Stimulated activated memory B cell treated with anti-CD40 and anti-IgM and Interleukin-4, amounts not matched to agents 10 μg/mL and 1 μg/mL and 100 μg/mL, for 72 hours (primary cell): ENCODE data around the gene RAPGEF1.

Experiments
- ATAC-seq: fragments of 150-1000 bp; cut with Tn5 transposase; 2 replicates; pipeline ENCODE4 v1.10.0; 2021
- H3K27ac Mint-ChIP-seq: one replicate; pipeline ENCODE4 v1.8.0; 2022; ENCODE audit warnings: mild to moderate bottlenecking, mixed read lengths
- H3K27me3 Mint-ChIP-seq: one replicate; pipeline ENCODE4 v1.8.0; 2022; ENCODE audit warnings: mixed read lengths
- H3K36me3 Mint-ChIP-seq: one replicate; pipeline ENCODE4 v1.8.0; 2022; ENCODE audit warnings: mixed read lengths
- H3K4me1 Mint-ChIP-seq: one replicate; pipeline ENCODE4 v1.8.0; 2022; ENCODE audit warnings: mixed read lengths
- H3K4me3 Mint-ChIP-seq: one replicate; pipeline ENCODE4 v1.8.0; 2022; ENCODE audit warnings: mild to moderate bottlenecking, moderate library complexity, mixed read lengths
- H3K9me3 Mint-ChIP-seq: one replicate; pipeline ENCODE4 v1.8.0; 2022; ENCODE audit warnings: mixed read lengths

The RAPGEF1 gene

GRCh38 chr9:131727184-131727759 lies 12.6 kb downstream of the RAPGEF1 start:
- H3K36me3 Mint-ChIP-seq, result peaks cover 24% of the 10 kb centered on the region
- no peaks in the 10 kb centered on the region for H3K27me3 Mint-ChIP-seq
- peaks cover 99% of the 10 kb centered on the region for H3K4me1 Mint-ChIP-seq
- peak overlapping the region; percentile 87 for H3K27ac Mint-ChIP-seq
- H3K4me3 Mint-ChIP-seq, result peak overlapping the region; percentile 83
- ATAC-seq, result no peak
- H3K9me3 Mint-ChIP-seq, result no peaks in the 10 kb centered on the region

- Mint-ChIP-seq H3K36me3 (peaks cover 35% of the 10 kb centered on the region), H3K4me1 (peaks cover 99% of the 10 kb centered on the region), H3K4me3 (peak overlapping the region; percentile 83), H3K9me3 (no peaks in the 10 kb centered on the region), H3K27ac (peak overlapping the region; percentile 87), H3K27me3 (no peaks in the 10 kb centered on the region)
- peak; percentile 10 for ATAC-seq
These were observed 15.2 kb downstream of the RAPGEF1 start for GRCh38 chr9:131724683-131725082.

DNA sequence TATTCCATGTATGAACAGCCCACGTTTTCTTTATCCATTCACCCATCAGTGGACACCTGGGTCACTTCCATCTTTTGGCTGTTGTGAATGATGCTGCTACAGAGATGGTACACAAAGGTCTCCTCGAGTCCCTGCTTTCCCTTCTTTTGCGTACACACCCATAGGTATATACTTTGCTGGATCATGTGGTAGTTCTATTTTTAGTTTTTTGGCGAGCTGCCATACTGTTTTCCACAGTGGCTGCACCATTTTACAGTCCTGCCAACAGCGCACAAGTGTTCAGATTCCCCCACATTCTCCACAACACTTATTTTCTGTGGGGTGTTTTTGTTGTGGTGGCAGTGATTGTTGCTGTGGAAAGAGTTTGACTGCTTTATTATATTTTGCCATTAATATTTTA lies 16.2 kb downstream of the RAPGEF1 start:
- H3K36me3 Mint-ChIP-seq, result peaks cover 33% of the 10 kb centered on the region
- peaks cover 99% of the 10 kb centered on the region for H3K4me1 Mint-ChIP-seq
- peak overlapping the region; percentile 87 for H3K27ac Mint-ChIP-seq
- no peak for ATAC-seq
- H3K9me3 Mint-ChIP-seq, result no peaks in the 10 kb centered on the region
- H3K4me3 Mint-ChIP-seq, result no peak overlapping the region
- no peaks in the 10 kb centered on the region for H3K27me3 Mint-ChIP-seq

GRCh38 chr9:131722255-131722654 lies 17.6 kb downstream of the RAPGEF1 start:
- H3K4me1 Mint-ChIP-seq, result peaks cover 99% of the 10 kb centered on the region
- peak overlapping the region; percentile 87 for H3K27ac Mint-ChIP-seq
- no peaks in the 10 kb centered on the region for H3K27me3 Mint-ChIP-seq
- peaks cover 47% of the 10 kb centered on the region for H3K36me3 Mint-ChIP-seq
- H3K9me3 Mint-ChIP-seq, result no peaks in the 10 kb centered on the region
- H3K4me3 Mint-ChIP-seq, result no peak overlapping the region
- ATAC-seq, result no peak

- Mint-ChIP-seq H3K9me3 (no peaks in the 10 kb centered on the region), H3K4me1 (peaks cover 99% of the 10 kb centered on the region), H3K36me3 (peaks cover 55% of the 10 kb centered on the region), H3K27me3 (no peaks in the 10 kb centered on the region), H3K27ac (peak overlapping the region; percentile 87), H3K4me3 (no peak overlapping the region)
- ATAC-seq, result no peak
These were observed 18.8 kb downstream of the RAPGEF1 start for GRCh38 chr9:131721076-131721475.

GRCh38 chr9:131720330-131720729 lies 19.5 kb downstream of the RAPGEF1 start:
- ATAC-seq, result peak; percentile 49
- Mint-ChIP-seq H3K27me3 (no peaks in the 10 kb centered on the region), H3K9me3 (no peaks in the 10 kb centered on the region), H3K4me1 (peaks cover 99% of the 10 kb centered on the region), H3K4me3 (peak overlapping the region; percentile 42), H3K36me3 (peaks cover 61% of the 10 kb centered on the region), H3K27ac (peak overlapping the region; percentile 87)

- peak; percentile 78 for ATAC-seq
- Mint-ChIP-seq H3K9me3 (no peaks in the 10 kb centered on the region), H3K4me1 (peaks cover 97% of the 10 kb centered on the region), H3K27me3 (no peaks in the 10 kb centered on the region), H3K27ac (peak overlapping the region; percentile 87), H3K36me3 (peaks cover 65% of the 10 kb centered on the region), H3K4me3 (peak overlapping the region; percentile 38)
These were observed 20.5 kb downstream of the RAPGEF1 start for GRCh38 chr9:131719262-131719908.

DNA sequence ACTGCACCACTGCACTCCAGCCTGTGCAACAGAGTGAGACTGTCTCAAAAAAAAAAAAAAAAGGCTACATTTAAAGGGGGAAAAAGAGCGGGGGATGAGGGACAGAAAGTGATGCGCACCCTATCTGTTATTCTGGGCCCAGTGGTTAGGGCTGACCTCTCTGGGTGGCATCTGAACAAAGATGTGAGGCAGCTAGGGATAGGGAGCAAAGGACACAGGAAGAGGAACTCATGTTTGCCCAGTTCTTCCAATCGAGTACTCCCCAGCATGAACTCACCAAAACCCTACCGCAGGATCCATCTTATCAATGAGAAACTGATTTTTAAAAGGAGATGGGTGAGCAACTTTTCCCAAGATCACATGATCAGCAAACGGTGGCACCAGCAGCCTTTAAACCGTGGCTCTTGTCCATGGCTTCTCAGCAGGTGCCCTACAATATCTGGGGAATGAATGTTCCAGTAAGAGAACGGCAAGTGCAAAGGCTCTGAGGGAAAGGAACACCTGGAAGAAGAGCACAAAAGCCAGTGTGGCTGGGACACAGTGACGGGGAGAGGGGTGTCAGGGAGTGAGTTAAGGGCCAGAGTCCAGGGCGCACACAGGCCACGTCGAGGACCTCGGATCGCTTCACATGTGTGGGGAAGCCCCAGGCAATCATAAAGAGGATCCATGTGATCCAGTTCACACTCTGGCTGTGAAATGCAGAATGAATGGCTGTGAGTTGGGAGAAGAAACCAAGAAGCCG lies 22.0 kb downstream of the RAPGEF1 start:
- peak overlapping the region; percentile 87 for H3K27ac Mint-ChIP-seq
- no peak for ATAC-seq
- no peaks in the 10 kb centered on the region for H3K27me3 Mint-ChIP-seq
- no peaks in the 10 kb centered on the region for H3K9me3 Mint-ChIP-seq
- H3K36me3 Mint-ChIP-seq, result peaks cover 67% of the 10 kb centered on the region
- H3K4me1 Mint-ChIP-seq, result peaks cover 89% of the 10 kb centered on the region
- no peak overlapping the region for H3K4me3 Mint-ChIP-seq

DNA sequence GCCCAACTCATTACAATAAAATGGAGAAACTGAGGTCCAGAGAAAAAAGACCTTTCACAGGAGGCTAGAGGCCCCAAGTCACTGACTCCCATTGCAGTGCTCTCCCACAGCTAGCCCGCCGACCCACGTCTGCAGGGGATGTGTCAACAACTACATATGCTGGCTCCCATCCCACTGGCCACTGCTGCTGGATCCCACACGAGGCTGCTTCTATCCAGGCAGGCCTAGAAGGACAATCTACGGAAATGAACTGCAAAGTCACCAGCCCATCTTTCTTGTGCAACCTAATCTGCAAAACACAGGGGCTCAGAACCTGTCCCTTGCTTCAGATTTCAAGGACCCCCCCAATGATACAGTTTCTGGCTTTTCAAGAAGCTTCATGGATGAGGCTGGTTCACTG lies 24.0 kb downstream of the RAPGEF1 start:
- ATAC-seq, result no peak
- Mint-ChIP-seq H3K4me1 (peaks cover 87% of the 10 kb centered on the region), H3K36me3 (peaks cover 66% of the 10 kb centered on the region), H3K9me3 (no peaks in the 10 kb centered on the region), H3K27me3 (no peaks in the 10 kb centered on the region), H3K4me3 (no peak overlapping the region), H3K27ac (peak overlapping the region; percentile 87)

DNA sequence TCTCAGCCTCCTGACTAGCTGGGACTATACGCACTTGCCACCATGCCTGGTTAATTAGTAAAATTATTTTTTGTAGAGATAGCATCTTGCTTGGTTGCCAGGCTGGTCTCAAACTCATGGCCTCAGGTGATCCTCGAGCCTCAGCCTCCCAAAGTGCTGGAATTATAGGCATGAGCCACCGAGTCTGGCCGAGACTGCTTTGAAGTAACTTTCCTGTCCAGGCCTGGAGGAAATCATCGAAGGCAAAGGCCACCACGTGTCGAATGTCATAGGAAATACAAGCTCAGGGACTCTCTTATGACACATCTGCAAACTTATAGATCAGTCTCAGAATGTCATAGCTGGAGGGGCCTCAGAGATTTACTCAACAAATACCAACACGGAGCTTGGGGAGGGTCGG lies 25.1 kb downstream of the RAPGEF1 start:
- no peak for ATAC-seq
- Mint-ChIP-seq H3K4me1 (peaks cover 86% of the 10 kb centered on the region), H3K27me3 (no peaks in the 10 kb centered on the region), H3K27ac (peak overlapping the region; percentile 48), H3K9me3 (no peaks in the 10 kb centered on the region), H3K36me3 (peaks cover 63% of the 10 kb centered on the region), H3K4me3 (no peak overlapping the region)

- Mint-ChIP-seq H3K4me1 (peaks cover 86% of the 10 kb centered on the region), H3K4me3 (no peak overlapping the region), H3K9me3 (no peaks in the 10 kb centered on the region), H3K36me3 (peaks cover 63% of the 10 kb centered on the region), H3K27me3 (no peaks in the 10 kb centered on the region), H3K27ac (peak overlapping the region; percentile 48)
- ATAC-seq, result no peak
These were observed 25.7 kb downstream of the RAPGEF1 start for GRCh38 chr9:131714161-131714646.

- Mint-ChIP-seq H3K4me3 (no peak overlapping the region), H3K27ac (peak overlapping the region; percentile 96), H3K36me3 (peaks cover 60% of the 10 kb centered on the region), H3K27me3 (no peaks in the 10 kb centered on the region), H3K4me1 (peaks cover 81% of the 10 kb centered on the region), H3K9me3 (no peaks in the 10 kb centered on the region)
- ATAC-seq, result no peak
These were observed 26.9 kb downstream of the RAPGEF1 start for GRCh38 chr9:131713016-131713415.

DNA sequence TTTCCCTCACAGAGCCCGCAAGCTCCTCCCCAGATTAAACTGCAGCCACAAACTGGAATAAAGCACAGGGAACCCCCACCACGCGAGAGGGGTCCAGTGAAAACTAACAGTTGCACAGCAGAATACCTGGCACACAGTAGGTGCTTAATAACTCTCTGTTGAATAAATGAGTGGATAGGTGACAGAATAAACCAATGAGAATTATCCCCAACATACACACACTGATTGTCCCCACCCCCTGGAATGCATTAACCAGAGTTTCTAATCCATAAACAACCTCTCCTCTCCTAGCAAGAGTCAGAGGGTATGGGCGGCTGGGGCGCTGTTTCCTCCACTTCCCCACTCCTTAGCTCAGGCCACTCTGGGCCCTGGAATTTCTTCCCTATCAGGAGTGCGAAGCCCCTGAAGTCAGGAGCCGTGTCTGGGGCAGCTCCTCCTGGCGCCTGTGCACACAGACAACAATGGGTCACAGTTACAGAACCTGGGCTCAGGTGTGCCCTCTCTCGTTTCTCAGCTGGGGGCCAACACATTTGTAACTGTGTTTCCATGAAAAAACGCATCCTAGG lies 27.6 kb downstream of the RAPGEF1 start:
- no peak overlapping the region for H3K4me3 Mint-ChIP-seq
- H3K36me3 Mint-ChIP-seq, result peaks cover 58% of the 10 kb centered on the region
- peaks cover 81% of the 10 kb centered on the region for H3K4me1 Mint-ChIP-seq
- ATAC-seq, result no peak
- no peaks in the 10 kb centered on the region for H3K9me3 Mint-ChIP-seq
- no peaks in the 10 kb centered on the region for H3K27me3 Mint-ChIP-seq
- H3K27ac Mint-ChIP-seq, result peak overlapping the region; percentile 96

DNA sequence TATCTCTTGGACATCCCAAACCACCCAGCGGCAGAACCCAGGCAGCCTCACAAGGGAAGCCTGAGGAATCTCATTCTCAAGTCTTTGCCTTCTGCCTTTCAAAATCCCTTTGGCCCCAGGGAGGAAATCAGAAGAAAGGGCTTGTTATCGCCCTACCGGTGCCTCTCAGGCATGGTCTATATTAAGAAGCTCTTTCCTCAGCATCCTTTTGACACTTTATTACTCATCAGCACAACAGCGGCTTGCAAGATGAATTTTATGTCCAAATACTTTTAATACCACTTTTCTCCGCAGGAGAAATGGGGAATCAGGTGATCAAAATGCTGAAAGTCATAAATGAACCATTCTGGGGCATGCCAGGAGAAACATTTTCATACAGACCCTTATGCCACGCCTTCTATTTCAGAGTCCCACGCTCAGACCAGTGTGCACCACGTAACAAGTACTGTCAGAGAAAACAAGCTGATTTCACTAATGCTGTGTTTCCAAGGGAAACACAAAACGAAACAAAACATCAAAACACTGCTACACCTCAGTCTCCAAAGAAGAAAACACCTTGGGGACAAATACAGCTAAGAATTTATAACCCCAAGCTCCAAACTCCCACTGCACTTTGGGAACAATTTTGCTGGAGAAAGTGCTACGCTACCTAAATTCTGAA lies 30.0 kb downstream of the RAPGEF1 start:
- Mint-ChIP-seq H3K27ac (peak overlapping the region; percentile 96), H3K27me3 (no peaks in the 10 kb centered on the region)

More for the DNA sequence above, 30.0 kb downstream of the RAPGEF1 start:
- peak; percentile 71 for ATAC-seq
- peak overlapping the region; percentile 70 for H3K4me3 Mint-ChIP-seq
- H3K36me3 Mint-ChIP-seq, result peaks cover 52% of the 10 kb centered on the region
- H3K4me1 Mint-ChIP-seq, result peaks cover 81% of the 10 kb centered on the region
- no peaks in the 10 kb centered on the region for H3K9me3 Mint-ChIP-seq
